Adrenal gland (tissue), 5 donors: ENCODE measurements around the gene DCAF15.

Experiments
- CTCF ChIP-seq, 6 experiments: fragments of 450-650 bp in 4 of 6; fragments of 200-600 bp in 2 of 6; sonication (generic) in 1 of 6; IDR thresholded peaks; 1 replicate in 5 of 6; 2 replicates in 1 of 6; pipeline versions ENCODE4 v1.5.1 to v1.8.0; 2016 to 2021; ENCODE audit warnings: antibody characterized with exemption in 6 of 6, mild to moderate bottlenecking in 2 of 6, moderate library complexity in 1 of 6
- POLR2A ChIP-seq, 2 donors: fragments of 450-650 bp; IDR thresholded peaks; one replicate each; pipeline ENCODE4 v1.6.1; 2017; ENCODE audit warnings: antibody characterized with exemption in 2 of 2, mild to moderate bottlenecking in 2 of 2, moderate library complexity in 1 of 2
- donor health status: DM: no; HTN: no; CAD: no.

- TF ChIP-seq POLR2A (IDR thresholded peaks at IDR 0.05) (no peak), CTCF (IDR thresholded peaks at IDR 0.05) (no peak)
Measured at GRCh38 chr19:13969897-13970296, 17.6 kb downstream of the DCAF15 start.
